ENCODE measurements around the gene UROS. TPM values are rescaled to one million over a fixed set of nuclear protein-coding genes. Genes with fewer than 3 reads are reported as not detected.

UROS gene
- total RNA-seq, 1 donor from 2014 or later = 69.6 TPM

- Mint-ChIP-seq H3K27me3 (ENCODE audit: low read depth) (no peaks in the 10 kb centered on the region), H3K36me3 (ENCODE audit: low read depth) (peaks cover 38% of the 10 kb centered on the region), H3K27ac (ENCODE audit: unreplicated experiment) (no peak overlapping the region), H3K9me3 (ENCODE audit: low read depth) (no peaks in the 10 kb centered on the region), H3K4me3 (ENCODE audit: unreplicated experiment) (no peak overlapping the region), H3K4me1 (ENCODE audit: low read depth) (peaks cover 5% of the 10 kb centered on the region)
- DNase-seq (ENCODE audit: low spot score) = no peak
- TF ChIP-seq CTCF (IDR thresholded peaks at IDR 0.05) = no peak
Measured at GRCh38 chr10:125762692-125763648, 60.1 kb downstream of the UROS start.

GRCh38 chr10:125761961-125762360, 61.1 kb downstream of the UROS start:
- no peaks in the 10 kb centered on the region for H3K4me1 Mint-ChIP-seq (ENCODE audit: low read depth)
- no peaks in the 10 kb centered on the region for H3K27me3 Mint-ChIP-seq (ENCODE audit: low read depth)
- DNase-seq (ENCODE audit: low spot score) = no peak
- TF ChIP-seq CTCF (IDR thresholded peaks at IDR 0.05) = no peak
- H3K4me3 Mint-ChIP-seq (ENCODE audit: unreplicated experiment) = no peak overlapping the region
- no peak overlapping the region for H3K27ac Mint-ChIP-seq (ENCODE audit: unreplicated experiment)
- peaks cover 42% of the 10 kb centered on the region for H3K36me3 Mint-ChIP-seq (ENCODE audit: low read depth)
- no peaks in the 10 kb centered on the region for H3K9me3 Mint-ChIP-seq (ENCODE audit: low read depth)

GRCh38 chr10:125757742-125758141, 65.3 kb downstream of the UROS start:
- H3K4me3 Mint-ChIP-seq (ENCODE audit: unreplicated experiment) = no peak overlapping the region
- H3K27ac Mint-ChIP-seq (ENCODE audit: unreplicated experiment) = no peak overlapping the region
- no peaks in the 10 kb centered on the region for H3K27me3 Mint-ChIP-seq (ENCODE audit: low read depth)
- no peak for DNase-seq (ENCODE audit: low spot score)
- H3K4me1 Mint-ChIP-seq (ENCODE audit: low read depth) = no peaks in the 10 kb centered on the region
- H3K9me3 Mint-ChIP-seq (ENCODE audit: low read depth) = peaks cover 4% of the 10 kb centered on the region
- no peak for TF ChIP-seq CTCF (IDR thresholded peaks at IDR 0.05)
- peaks cover 47% of the 10 kb centered on the region for H3K36me3 Mint-ChIP-seq (ENCODE audit: low read depth)

GRCh38 chr10:125756853-125757487, 66.1 kb downstream of the UROS start:
- Mint-ChIP-seq H3K27ac (ENCODE audit: unreplicated experiment) (no peak overlapping the region), H3K9me3 (ENCODE audit: low read depth) (peaks cover 4% of the 10 kb centered on the region), H3K4me1 (ENCODE audit: low read depth) (no peaks in the 10 kb centered on the region), H3K4me3 (ENCODE audit: unreplicated experiment) (no peak overlapping the region), H3K27me3 (ENCODE audit: low read depth) (no peaks in the 10 kb centered on the region), H3K36me3 (ENCODE audit: low read depth) (peaks cover 48% of the 10 kb centered on the region)
- no peak for DNase-seq (ENCODE audit: low spot score)
- no peak for TF ChIP-seq CTCF (IDR thresholded peaks at IDR 0.05)

- peak overlapping the region; percentile 8 for H3K27ac Mint-ChIP-seq (ENCODE audit: unreplicated experiment)
- no peak for TF ChIP-seq CTCF (IDR thresholded peaks at IDR 0.05)
- peaks cover 48% of the 10 kb centered on the region for H3K36me3 Mint-ChIP-seq (ENCODE audit: low read depth)
- H3K27me3 Mint-ChIP-seq (ENCODE audit: low read depth) = no peaks in the 10 kb centered on the region
- H3K4me3 Mint-ChIP-seq (ENCODE audit: unreplicated experiment) = no peak overlapping the region
- H3K4me1 Mint-ChIP-seq (ENCODE audit: low read depth) = no peaks in the 10 kb centered on the region
- DNase-seq (ENCODE audit: low spot score) = no peak
- peaks cover 4% of the 10 kb centered on the region for H3K9me3 Mint-ChIP-seq (ENCODE audit: low read depth)
Measured at GRCh38 chr10:125756196-125756595, 66.9 kb downstream of the UROS start.
